ENCODE measurements around the gene PTHLH. TPM values are rescaled to one million over a fixed set of nuclear protein-coding genes. Genes with fewer than 3 reads are reported as not detected.

PTHLH gene
- not detected for total RNA-seq
- total RNA-seq (2013) = not detected
- 0 to 3.7 (median 0.12) reads per million in 29 experiments for total RNA-seq

DNA sequence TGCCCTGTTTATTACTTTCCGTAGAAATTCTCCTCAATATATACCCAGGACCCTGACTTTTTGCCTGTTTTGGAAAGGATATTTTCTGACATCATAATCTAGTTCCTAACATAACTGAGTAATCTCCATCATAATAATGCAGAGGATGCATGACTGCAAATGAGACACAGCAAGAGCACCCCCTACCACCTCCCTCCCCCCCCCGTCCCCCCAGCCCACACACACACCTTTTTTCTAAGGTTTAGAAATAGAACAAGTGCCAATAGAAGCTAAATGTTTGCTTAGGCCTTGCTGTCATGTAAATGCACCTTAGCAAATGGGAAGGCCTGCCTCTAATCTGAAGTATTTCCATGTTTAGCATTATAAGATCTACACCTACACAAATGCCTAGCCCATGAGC, at the start of gene PTHLH:
Gene PTHLH (minus strand): TSS at position 13 of the 400 bp plus-strand sequence. CDS start 3,239 bp downstream, outside the sequence.
- no peaks in the 10 kb centered on the region for H3K9me3 ChIP-seq
- ChIA-PET POLR2A (no interaction called here), CTCF (no interaction called here)
- ATAC-seq (replicated peaks in 1 of 4) (no peak), DNase-seq (no peak)
- H3K4me3 Mint-ChIP-seq = peak within 1 kb of the TSS in 2 of 3 donors; percentile 13 to 62
- peaks cover 56 to 75% of the 10 kb centered on the region in 2 donors for H3K27me3 Mint-ChIP-seq
- no peaks in the 10 kb centered on the region for H3K36me3 ChIP-seq (ENCODE audit: control insufficient read depth in 2 of 2, extremely low read depth in 1 of 2, insufficient read depth in 1 of 2, low read length in 1 of 2)
- no peak within 1 kb of the TSS for H3K4me3 ChIP-seq (ENCODE audit: control insufficient read depth in 1 of 2, extremely low read depth in 1 of 2, low read length in 1 of 2)
- 40% methylated on average over 1 of the region's 2 CpGs for WGBS (ENCODE audit: insufficient coverage)
- H3K4me1 Mint-ChIP-seq = peaks cover 14 to 35% (median 32%) of the 10 kb centered on the region in 3 donors
- H3K9me3 Mint-ChIP-seq = no peaks in the 10 kb centered on the region
- peak within 1 kb of the TSS in 1 of 2 donors; percentile 36 for H3K27ac Mint-ChIP-seq
- peaks cover 39 to 57% of the 10 kb centered on the region in 2 experiments for H3K27me3 ChIP-seq (replicated peaks in 1 of 2; ENCODE audit: control insufficient read depth in 2 of 2, extremely low read depth in 1 of 2, insufficient read depth in 2 of 2, low read length in 1 of 2)
- peaks cover 4 to 29% of the 10 kb centered on the region in 2 experiments for H3K4me1 ChIP-seq (ENCODE audit: control insufficient read depth in 1 of 2, extremely low read depth in 1 of 2, insufficient read depth in 2 of 2, low read length in 2 of 2)
- H3K27ac ChIP-seq (ENCODE audit: low read length) = no peak within 1 kb of the TSS
- no peaks in the 10 kb centered on the region for H3K36me3 Mint-ChIP-seq

DNA sequence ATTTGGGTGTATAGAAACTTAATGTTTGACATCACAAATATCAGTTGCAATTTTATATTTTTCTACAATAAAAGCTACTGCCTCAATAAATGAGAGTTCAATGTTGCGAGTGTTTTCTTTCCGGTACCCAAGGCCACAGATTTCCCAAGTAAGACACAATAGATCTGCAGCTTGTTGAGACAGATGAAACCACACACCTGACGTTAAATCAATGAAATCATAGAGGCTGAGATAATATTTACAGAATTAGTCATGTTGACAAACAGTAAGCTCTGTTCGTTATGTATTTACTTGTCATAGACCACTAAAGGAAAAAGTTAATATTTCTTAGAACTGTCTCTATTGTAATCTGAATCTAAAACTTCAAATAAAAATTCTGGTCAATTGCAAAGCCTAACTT, 49.2 kb upstream of the PTHLH start:
- no CpG with 5 or more reads among the region's 4 CpGs for WGBS (ENCODE audit: insufficient coverage)
- Mint-ChIP-seq H3K4me1 (no peaks in the 10 kb centered on the region), H3K4me3 (no peak overlapping the region), H3K36me3 (no peaks in the 10 kb centered on the region), H3K9me3 (no peaks in the 10 kb centered on the region), H3K27ac (no peak overlapping the region), H3K27me3 (peaks cover 10 to 16% of the 10 kb centered on the region in 2 donors)
- no peak for ATAC-seq (replicated peaks in 1 of 4)
- no peaks in the 10 kb centered on the region for H3K4me1 ChIP-seq (ENCODE audit: control insufficient read depth in 1 of 2, extremely low read depth in 1 of 2, insufficient read depth in 2 of 2, low read length in 2 of 2)
- no peak overlapping the region for H3K4me3 ChIP-seq (ENCODE audit: control insufficient read depth in 1 of 2, extremely low read depth in 1 of 2, low read length in 1 of 2)
- H3K27ac ChIP-seq (ENCODE audit: low read length) = no peak overlapping the region
- no peaks in the 10 kb centered on the region for H3K36me3 ChIP-seq (ENCODE audit: control insufficient read depth in 2 of 2, extremely low read depth in 1 of 2, insufficient read depth in 1 of 2, low read length in 1 of 2)
- H3K9me3 ChIP-seq = no peaks in the 10 kb centered on the region
- ChIA-PET CTCF (no interaction called here), POLR2A (no interaction called here)
- no peak for DNase-seq
- no peaks in the 10 kb centered on the region for H3K27me3 ChIP-seq (replicated peaks in 1 of 2; ENCODE audit: control insufficient read depth in 2 of 2, extremely low read depth in 1 of 2, insufficient read depth in 2 of 2, low read length in 1 of 2)

DNA sequence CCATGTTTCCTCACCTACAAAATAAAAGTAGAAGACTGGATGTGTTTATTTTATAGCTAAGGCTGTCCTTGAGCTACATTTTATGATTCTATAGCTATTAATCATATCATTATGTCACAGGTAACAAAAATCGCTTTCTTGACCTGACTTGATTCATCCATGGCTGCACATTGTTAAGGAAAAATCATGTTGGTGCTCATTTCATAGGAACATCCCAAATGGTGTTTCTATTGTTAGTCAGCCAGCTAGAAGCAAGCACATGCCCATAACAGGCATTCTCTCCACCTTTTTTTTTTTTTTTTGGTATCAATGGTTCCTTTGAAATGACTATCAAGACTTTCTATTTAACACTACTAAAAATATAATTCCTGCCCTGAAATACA, 45.3 kb upstream of the PTHLH start:
- no peaks in the 10 kb centered on the region for H3K9me3 Mint-ChIP-seq
- H3K4me1 Mint-ChIP-seq = no peaks in the 10 kb centered on the region
- Histone ChIP-seq H3K4me1 (ENCODE audit: control insufficient read depth in 1 of 2, extremely low read depth in 1 of 2, insufficient read depth in 2 of 2, low read length in 2 of 2) (no peaks in the 10 kb centered on the region), H3K27ac (ENCODE audit: low read length) (no peak overlapping the region), H3K27me3 (replicated peaks in 1 of 2; ENCODE audit: control insufficient read depth in 2 of 2, extremely low read depth in 1 of 2, insufficient read depth in 2 of 2, low read length in 1 of 2) (no peaks in the 10 kb centered on the region), H3K4me3 (ENCODE audit: control insufficient read depth in 1 of 2, extremely low read depth in 1 of 2, low read length in 1 of 2) (no peak overlapping the region), H3K9me3 (no peaks in the 10 kb centered on the region), H3K36me3 (ENCODE audit: control insufficient read depth in 2 of 2, extremely low read depth in 1 of 2, insufficient read depth in 1 of 2, low read length in 1 of 2) (no peaks in the 10 kb centered on the region)
- CTCF ChIA-PET = no interaction called here
- no peak overlapping the region for H3K4me3 Mint-ChIP-seq
- POLR2A ChIA-PET = no interaction called here
- no peaks in the 10 kb centered on the region for H3K36me3 Mint-ChIP-seq
- no peak for DNase-seq
- ATAC-seq (replicated peaks in 1 of 4) = no peak
- WGBS (ENCODE audit: insufficient coverage) = no CpG with 5 or more reads among the region's 1 CpG
- H3K27ac Mint-ChIP-seq = no peak overlapping the region
- peaks cover 1 to 4% of the 10 kb centered on the region in 2 donors for H3K27me3 Mint-ChIP-seq

DNA sequence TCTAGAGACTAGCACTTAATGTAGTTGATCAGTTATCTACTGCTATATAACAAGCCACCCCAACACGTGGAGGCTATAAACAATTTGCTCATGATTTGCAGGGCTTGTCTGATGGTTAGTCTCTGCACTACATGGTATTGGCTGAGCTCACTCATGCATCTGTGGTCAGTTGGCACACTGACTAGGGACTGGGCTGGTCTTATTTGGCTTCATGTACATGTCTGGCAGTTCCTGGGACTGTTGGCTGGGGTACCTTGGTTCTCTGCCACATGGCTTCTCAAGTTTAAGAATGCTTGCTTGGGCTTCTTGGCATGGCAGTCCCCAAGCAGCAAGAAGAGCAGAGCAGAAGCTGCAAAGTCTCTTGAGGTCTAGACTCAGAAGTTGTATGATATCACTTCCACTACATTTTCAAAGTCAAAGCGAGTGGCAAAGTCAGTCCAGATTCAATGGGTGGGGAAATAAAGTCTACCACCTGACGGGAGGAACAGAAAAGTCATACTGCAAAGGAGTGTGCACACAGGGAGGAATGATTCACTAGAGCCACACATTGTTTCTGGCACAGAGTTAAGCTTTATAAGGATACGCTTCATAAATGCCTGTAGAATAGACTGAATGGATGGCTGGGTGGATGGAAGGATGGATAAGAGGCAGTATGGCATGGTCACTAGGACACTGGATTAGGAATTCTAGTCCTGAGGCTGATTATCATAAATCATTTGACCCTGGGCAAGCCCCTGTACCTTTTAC, 44.8 kb upstream of the PTHLH start:
- DNase-seq (no peak), ATAC-seq (replicated peaks in 1 of 4) (no peak)
- Mint-ChIP-seq H3K4me3 (no peak overlapping the region), H3K9me3 (no peaks in the 10 kb centered on the region), H3K36me3 (no peaks in the 10 kb centered on the region), H3K27me3 (peaks cover 0 to under 1% of the 10 kb centered on the region in 2 donors), H3K27ac (no peak overlapping the region), H3K4me1 (no peaks in the 10 kb centered on the region)
- no peaks in the 10 kb centered on the region for H3K36me3 ChIP-seq (ENCODE audit: control insufficient read depth in 2 of 2, extremely low read depth in 1 of 2, insufficient read depth in 1 of 2, low read length in 1 of 2)
- H3K4me1 ChIP-seq (ENCODE audit: control insufficient read depth in 1 of 2, extremely low read depth in 1 of 2, insufficient read depth in 2 of 2, low read length in 2 of 2) = no peaks in the 10 kb centered on the region
- no peaks in the 10 kb centered on the region for H3K27me3 ChIP-seq (replicated peaks in 1 of 2; ENCODE audit: control insufficient read depth in 2 of 2, extremely low read depth in 1 of 2, insufficient read depth in 2 of 2, low read length in 1 of 2)
- ChIA-PET POLR2A (no interaction called here), CTCF (no interaction called here)
- no peak overlapping the region for H3K27ac ChIP-seq (ENCODE audit: low read length)
- no peak overlapping the region for H3K4me3 ChIP-seq (ENCODE audit: control insufficient read depth in 1 of 2, extremely low read depth in 1 of 2, low read length in 1 of 2)
- 100% methylated on average over 1 of the region's 4 CpGs for WGBS (ENCODE audit: insufficient coverage)
- H3K9me3 ChIP-seq = no peaks in the 10 kb centered on the region

DNA sequence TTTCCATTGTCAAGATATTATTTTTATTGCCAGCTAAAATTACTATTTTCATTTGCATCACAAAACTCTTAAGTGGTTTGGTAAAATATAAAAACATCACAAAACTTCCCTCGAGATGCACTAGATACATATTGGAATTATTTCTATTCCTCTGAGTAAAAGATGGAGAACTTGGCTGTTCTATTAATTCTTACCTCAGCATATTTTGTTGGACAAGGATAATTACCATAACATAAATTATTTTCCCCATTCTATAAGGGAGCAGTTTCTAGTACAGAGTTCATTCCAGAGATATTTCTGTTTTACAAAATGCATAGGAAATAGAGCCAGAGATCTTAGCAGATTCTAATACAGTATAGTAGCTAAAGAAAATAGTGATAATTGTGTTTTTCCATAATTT, 42.6 kb upstream of the PTHLH start:
- H3K9me3 ChIP-seq = no peaks in the 10 kb centered on the region
- Mint-ChIP-seq H3K4me1 (no peaks in the 10 kb centered on the region), H3K36me3 (no peaks in the 10 kb centered on the region), H3K9me3 (no peaks in the 10 kb centered on the region), H3K4me3 (no peak overlapping the region), H3K27ac (no peak overlapping the region), H3K27me3 (no peaks in the 10 kb centered on the region)
- WGBS (ENCODE audit: insufficient coverage) = no CpG with 5 or more reads among the region's 1 CpG
- H3K27me3 ChIP-seq (replicated peaks in 1 of 2; ENCODE audit: control insufficient read depth in 2 of 2, extremely low read depth in 1 of 2, insufficient read depth in 2 of 2, low read length in 1 of 2) = no peaks in the 10 kb centered on the region
- ChIA-PET CTCF (no interaction called here), POLR2A (no interaction called here)
- no peak overlapping the region for H3K27ac ChIP-seq (ENCODE audit: low read length)
- H3K4me1 ChIP-seq (ENCODE audit: control insufficient read depth in 1 of 2, extremely low read depth in 1 of 2, insufficient read depth in 2 of 2, low read length in 2 of 2) = no peaks in the 10 kb centered on the region
- ATAC-seq (replicated peaks in 1 of 4) = no peak
- H3K36me3 ChIP-seq (ENCODE audit: control insufficient read depth in 2 of 2, extremely low read depth in 1 of 2, insufficient read depth in 1 of 2, low read length in 1 of 2) = no peaks in the 10 kb centered on the region
- no peak for DNase-seq
- no peak overlapping the region for H3K4me3 ChIP-seq (ENCODE audit: control insufficient read depth in 1 of 2, extremely low read depth in 1 of 2, low read length in 1 of 2)

DNA sequence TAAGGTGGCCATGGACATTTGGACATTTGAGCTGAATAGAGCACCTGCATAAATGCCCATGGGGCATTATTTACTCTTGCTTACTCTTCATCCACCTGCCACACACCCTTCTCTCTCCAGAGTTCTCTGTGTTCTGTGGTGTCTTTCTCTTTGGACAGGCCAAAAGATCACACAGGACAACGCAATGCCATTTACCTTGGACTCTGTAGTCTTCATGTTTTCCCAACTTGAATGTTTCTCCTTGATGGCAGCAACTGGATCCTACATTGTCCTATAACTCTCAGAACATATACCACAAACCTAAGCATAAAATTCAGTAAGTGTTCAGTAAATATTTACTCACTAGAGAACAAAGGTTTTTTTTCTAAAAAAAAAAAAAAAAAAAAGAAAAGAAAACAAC, 41.7 kb upstream of the PTHLH start:
- DNase-seq = no peak
- H3K36me3 ChIP-seq (ENCODE audit: control insufficient read depth in 2 of 2, extremely low read depth in 1 of 2, insufficient read depth in 1 of 2, low read length in 1 of 2) = no peaks in the 10 kb centered on the region
- WGBS (ENCODE audit: insufficient coverage) = no CpG with 5 or more reads among the region's 1 CpG
- H3K4me3 ChIP-seq (ENCODE audit: control insufficient read depth in 1 of 2, extremely low read depth in 1 of 2, low read length in 1 of 2) = no peak overlapping the region
- no peaks in the 10 kb centered on the region for H3K4me1 Mint-ChIP-seq
- H3K27me3 Mint-ChIP-seq = no peaks in the 10 kb centered on the region
- POLR2A ChIA-PET = no interaction called here
- H3K4me3 Mint-ChIP-seq = no peak overlapping the region
- H3K27me3 ChIP-seq (replicated peaks in 1 of 2; ENCODE audit: control insufficient read depth in 2 of 2, extremely low read depth in 1 of 2, insufficient read depth in 2 of 2, low read length in 1 of 2) = no peaks in the 10 kb centered on the region
- H3K9me3 Mint-ChIP-seq = no peaks in the 10 kb centered on the region
- no peaks in the 10 kb centered on the region for H3K9me3 ChIP-seq
- H3K27ac ChIP-seq (ENCODE audit: low read length) = no peak overlapping the region
- CTCF ChIA-PET = no interaction called here
- no peaks in the 10 kb centered on the region for H3K4me1 ChIP-seq (ENCODE audit: control insufficient read depth in 1 of 2, extremely low read depth in 1 of 2, insufficient read depth in 2 of 2, low read length in 2 of 2)
- no peak overlapping the region for H3K27ac Mint-ChIP-seq
- no peak for ATAC-seq (replicated peaks in 1 of 4)
- H3K36me3 Mint-ChIP-seq = no peaks in the 10 kb centered on the region

All from T-cell (primary cell).